ENCODE results near the gene NACC1. TPM values are rescaled to one million over a fixed set of nuclear protein-coding genes. Genes with fewer than 3 reads are reported as not detected.

The NACC1 gene
- total and polyA plus RNA-seq, 2 donors (not counting 3 experiments of a cell fraction or from before 2014, with no cell fraction given), result 97.6 to 120 TPM

DNA sequence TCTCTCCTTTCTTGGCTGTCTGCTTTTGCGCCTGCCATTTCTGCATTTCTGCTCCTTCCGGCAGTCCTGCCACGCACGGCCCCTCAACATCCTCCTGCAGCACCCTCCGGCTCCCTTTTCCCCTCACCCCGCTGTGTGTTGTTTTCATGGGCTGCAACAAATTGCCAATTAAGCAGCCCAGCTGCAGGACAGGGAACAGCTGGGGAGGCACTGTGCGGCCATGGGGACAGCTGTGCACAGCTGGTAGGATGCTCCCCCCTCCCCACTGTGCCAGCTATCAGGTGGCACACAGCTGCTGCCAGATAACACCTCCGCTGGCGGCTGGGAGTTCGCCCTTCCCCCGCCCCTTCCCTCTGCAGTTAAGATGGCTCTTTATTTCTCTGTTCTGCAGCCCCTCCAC lies 40.8 kb upstream of the NACC1 start:
- no peak overlapping the region for H3K4me2 ChIP-seq (ENCODE audit: insufficient read depth, low read length)
- no peaks in the 10 kb centered on the region for H4K20me1 ChIP-seq (replicated peaks; ENCODE audit: control insufficient read depth, extremely low read depth, insufficient read depth, low read length)
- intact Hi-C loops (cut with micrococcal nuclease) (no loop called here), dilution Hi-C loops (cut with MboI; ENCODE audit: extremely low pct_ligation_motif_present, low sequenced_read_pairs) (no loop called here)
- TF ChIP-seq GATA2 (IDR thresholded peaks at IDR 0.05; ENCODE audit: insufficient read depth, insufficient read length, low read depth, low read length) (no peak), MYC (IDR thresholded peaks at IDR 0.05; ENCODE audit: low read depth, low read length) (no peak), EZH2 (IDR thresholded peaks at IDR 0.05; ENCODE audit: borderline replicate concordance, low read depth, low read length, severe bottlenecking) (no peak), POLR2A (IDR thresholded peaks at IDR 0.05; ENCODE audit: low read depth, low read length) (no peak), JUN (IDR thresholded peaks at IDR 0.05; ENCODE audit: borderline replicate concordance, insufficient read depth, insufficient read length, low read depth) (no peak), POLR2AphosphoS5 (IDR thresholded peaks at IDR 0.05; ENCODE audit: insufficient read depth, low read depth, low read length) (no peak), FOS (IDR thresholded peaks at IDR 0.05; ENCODE audit: borderline replicate concordance, insufficient read depth, low read length) (no peak)
- TF ChIP-seq, protein P1, sequence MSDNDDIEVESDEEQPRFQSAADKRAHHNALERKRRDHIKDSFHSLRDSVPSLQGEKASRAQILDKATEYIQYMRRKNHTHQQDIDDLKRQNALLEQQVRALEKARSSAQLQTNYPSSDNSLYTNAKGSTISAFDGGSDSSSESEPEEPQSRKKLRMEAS (IDR thresholded peaks at IDR 0.05; ENCODE audit: insufficient read depth, insufficient read length), result no peak
- TF ChIP-seq, protein P2, sequence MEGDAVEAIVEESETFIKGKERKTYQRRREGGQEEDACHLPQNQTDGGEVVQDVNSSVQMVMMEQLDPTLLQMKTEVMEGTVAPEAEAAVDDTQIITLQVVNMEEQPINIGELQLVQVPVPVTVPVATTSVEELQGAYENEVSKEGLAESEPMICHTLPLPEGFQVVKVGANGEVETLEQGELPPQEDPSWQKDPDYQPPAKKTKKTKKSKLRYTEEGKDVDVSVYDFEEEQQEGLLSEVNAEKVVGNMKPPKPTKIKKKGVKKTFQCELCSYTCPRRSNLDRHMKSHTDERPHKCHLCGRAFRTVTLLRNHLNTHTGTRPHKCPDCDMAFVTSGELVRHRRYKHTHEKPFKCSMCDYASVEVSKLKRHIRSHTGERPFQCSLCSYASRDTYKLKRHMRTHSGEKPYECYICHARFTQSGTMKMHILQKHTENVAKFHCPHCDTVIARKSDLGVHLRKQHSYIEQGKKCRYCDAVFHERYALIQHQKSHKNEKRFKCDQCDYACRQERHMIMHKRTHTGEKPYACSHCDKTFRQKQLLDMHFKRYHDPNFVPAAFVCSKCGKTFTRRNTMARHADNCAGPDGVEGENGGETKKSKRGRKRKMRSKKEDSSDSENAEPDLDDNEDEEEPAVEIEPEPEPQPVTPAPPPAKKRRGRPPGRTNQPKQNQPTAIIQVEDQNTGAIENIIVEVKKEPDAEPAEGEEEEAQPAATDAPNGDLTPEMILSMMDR (IDR thresholded peaks at IDR 0.05; ENCODE audit: extremely low read depth in 1 of 2, insufficient read depth in 1 of 2, low read depth in 1 of 2, low read length in 2 of 2), result no peak
- H3K27me3 ChIP-seq (ENCODE audit: control insufficient read depth in 2 of 2, insufficient read depth in 2 of 2, low read length in 2 of 2), result no peaks in the 10 kb centered on the region
- H3K36me3 ChIP-seq (ENCODE audit: control insufficient read depth in 2 of 2, extremely low read depth in 1 of 2, insufficient read depth in 2 of 2, low read length in 2 of 2), result peaks cover 0 to 8% of the 10 kb centered on the region in 2 experiments
- no peaks in the 10 kb centered on the region for H3K9me3 ChIP-seq (replicated peaks; ENCODE audit: control insufficient read depth, insufficient read depth, low read length)
- H3K9me1 ChIP-seq (replicated peaks; ENCODE audit: control insufficient read depth, extremely low read depth, insufficient read depth, low read length), result no peaks in the 10 kb centered on the region
- H3K9ac ChIP-seq (replicated peaks; ENCODE audit: extremely low read depth, insufficient read depth, low read length), result no peak overlapping the region
- FAIRE-seq (no peak), DNase-seq (ENCODE audit: low read depth, low spot score) (no peak)
- no peaks in the 10 kb centered on the region for H3K79me2 ChIP-seq (ENCODE audit: control insufficient read depth, insufficient read depth, low read length)
- no peak overlapping the region for H3K4me3 ChIP-seq (replicated peaks in 1 of 3; ENCODE audit: insufficient read depth in 1 of 3, low read depth in 1 of 3, low read length in 3 of 3)
- no peak overlapping the region for H3K27ac ChIP-seq (ENCODE audit: insufficient read depth, low read depth, low read length)
- CTCF ChIA-PET, result interaction anchor here (3.7 to 4.7 kb wide), 4 partner anchors 16 to 99 kb away, joined by 14 to 32 read pairs (median 24); no protein-coding TSS in a partner anchor
- H2AFZ ChIP-seq (ENCODE audit: low read depth, low read length), result no peak overlapping the region
- peaks cover 4% of the 10 kb centered on the region for H3K4me1 ChIP-seq (ENCODE audit: control insufficient read depth, extremely low read depth, insufficient read depth, low read length)
- BruUV-seq (replicated peaks), result no TSS peak
- POLR2A ChIA-PET, result no interaction called here
